WTC11 (cell line): ENCODE data around the gene TEC.
"Not testable (repeated sequence)": the region's sequence is repeated elsewhere in the genome, so short reads cannot be mapped to it uniquely, and the experiment has no call there.

Experiments
- ATF1 ChIP-seq: sonication (generic); formaldehyde crosslinking; IDR thresholded peaks from 2 replicates; pipeline ENCODE4 v1.8.1; 2023; ENCODE audit warnings: mild to moderate bottlenecking, moderate library complexity, missing genetic modification reagents
- CTCF ChIP-seq: fragments of 200-600 bp; IDR thresholded peaks from 2 replicates; pipeline ENCODE4 v1.8.0; 2022; ENCODE audit warnings: antibody characterized with exemption
- MAX ChIP-seq: sonication (generic); formaldehyde crosslinking; IDR thresholded peaks from 2 replicates; pipeline ENCODE4 v1.8.0; 2022; ENCODE audit warnings: mild to moderate bottlenecking, missing genetic modification reagents
- NR3C1 ChIP-seq: sonication (generic); formaldehyde crosslinking; conservative IDR thresholded peaks from 2 replicates; pipeline ENCODE4 v1.8.1; 2023; ENCODE audit warnings: low read depth, mild to moderate bottlenecking, missing genetic modification reagents

- TF ChIP-seq MAX (CRISPR knock-in tag); ATF1 (CRISPR knock-in tag); CTCF; NR3C1 (CRISPR knock-in tag): not testable (repeated sequence)
Measured at GRCh38 chr4:48285640-48286039, 16.0 kb upstream of the TEC start.
